Amniotic epithelial cell (primary cell): ENCODE results near the gene LMF1.
"Not testable (repeated sequence)": the region's sequence is repeated elsewhere in the genome, so short reads cannot be mapped to it uniquely, and the experiment has no call there.

Experiments used
- DNase-seq: peaks from one replicate; pipeline ENCODE4 v3.0.0-alpha.2; 2010; ENCODE audit warnings: low read depth

The LMF1 gene

DNA sequence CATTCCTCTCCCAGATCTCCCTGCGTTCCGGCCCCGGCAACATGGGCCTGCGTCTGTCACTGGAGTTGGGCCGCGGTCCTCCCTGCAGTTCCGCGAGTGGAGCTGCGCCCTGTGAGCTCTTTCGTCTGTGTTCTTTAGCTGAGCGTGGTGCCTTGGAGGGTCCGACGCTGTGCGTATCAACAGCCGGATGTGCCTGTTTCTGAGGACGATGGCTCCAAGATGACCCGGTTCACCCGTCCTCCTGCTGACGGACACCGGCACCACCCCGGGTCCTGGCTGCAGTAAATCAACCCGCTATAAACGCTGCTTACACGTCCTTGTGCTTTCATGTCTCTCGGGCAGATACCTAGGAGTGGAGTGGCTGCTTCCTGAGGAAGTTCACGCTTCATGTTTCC lies 125.4 kb downstream of the LMF1 start:
- no peak for DNase-seq

DNA sequence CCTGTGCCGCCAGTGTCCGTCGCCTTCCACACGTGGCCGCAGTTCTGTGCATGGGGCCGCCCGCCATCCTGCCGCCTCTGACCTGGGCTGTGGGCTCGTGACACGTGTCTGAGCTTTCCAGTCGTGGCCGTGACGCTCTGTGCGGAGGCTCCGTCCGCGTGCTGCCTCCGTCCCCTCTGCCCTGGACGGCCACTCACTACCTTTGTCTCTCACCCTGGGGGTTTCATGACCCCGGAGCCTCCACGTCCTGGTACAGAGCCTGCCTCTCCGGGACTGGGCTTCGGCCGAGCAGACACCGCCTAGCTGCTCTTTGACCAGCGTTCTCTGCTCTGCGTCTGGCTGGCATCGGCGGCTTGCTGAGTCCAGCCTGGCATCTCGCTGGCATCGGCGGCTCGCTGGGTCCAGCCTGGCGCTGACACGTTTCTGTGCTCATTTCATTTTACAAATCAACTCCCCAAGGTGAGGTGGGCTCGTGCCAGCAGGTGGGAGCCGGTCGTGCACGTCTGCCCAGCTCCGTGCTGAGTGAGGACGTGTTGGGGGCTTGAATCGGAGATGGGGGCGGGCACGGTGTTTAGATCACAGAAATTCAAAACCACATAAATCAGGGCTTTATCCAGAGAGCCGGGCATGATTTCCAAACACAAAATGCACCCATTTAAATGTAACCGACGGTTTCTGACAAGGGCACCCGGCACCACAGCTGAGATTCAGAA lies 126.0 kb downstream of the LMF1 start:
- no peak for DNase-seq

- DNase-seq = no peak
Measured at GRCh38 chr16:843771-844170, 127.0 kb downstream of the LMF1 start.

DNA sequence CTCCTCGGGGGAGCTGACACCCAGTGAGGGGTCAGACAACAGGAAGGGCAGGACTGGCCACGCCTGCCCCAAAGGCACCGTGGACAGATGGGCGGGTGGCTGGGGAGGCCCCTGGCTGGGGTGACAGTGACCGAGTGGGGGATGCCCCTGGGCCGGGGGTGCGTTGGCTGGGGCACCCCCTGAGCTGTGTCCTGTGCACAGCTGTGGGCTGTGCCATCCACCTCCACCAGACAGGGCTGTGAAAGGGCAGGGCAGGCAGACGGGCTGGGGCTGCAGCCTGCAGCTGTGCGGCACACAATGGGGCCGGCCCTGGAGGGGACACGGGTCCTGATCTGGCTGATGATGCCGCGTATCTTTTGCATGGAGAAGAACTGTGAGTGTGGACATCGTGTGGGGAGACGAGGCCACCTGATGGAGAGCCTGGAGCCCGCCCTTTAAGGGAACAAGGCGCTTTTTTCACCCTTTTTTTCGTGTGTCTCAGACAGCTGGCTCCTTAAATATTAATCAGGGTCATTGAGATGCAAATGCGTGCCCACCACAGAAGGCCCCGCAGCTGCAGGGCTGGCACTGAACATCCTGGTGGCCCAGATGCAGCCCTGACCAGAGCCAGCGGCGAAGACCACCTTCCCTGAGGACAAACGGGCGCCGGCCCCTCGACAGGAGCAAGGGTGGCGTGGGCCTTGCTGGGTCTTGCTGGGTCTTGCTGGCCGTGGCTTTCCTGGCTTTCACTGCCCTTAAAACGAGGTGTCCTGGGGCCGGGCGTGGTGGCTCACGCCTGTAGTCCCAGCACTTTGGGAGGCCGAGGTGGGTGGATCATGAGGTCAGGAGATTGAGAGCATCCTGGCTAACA lies 127.8 kb downstream of the LMF1 start:
- DNase-seq = no peak

GRCh38 chr16:842061-842476 lies 128.7 kb downstream of the LMF1 start:
- no peak for DNase-seq

DNA sequence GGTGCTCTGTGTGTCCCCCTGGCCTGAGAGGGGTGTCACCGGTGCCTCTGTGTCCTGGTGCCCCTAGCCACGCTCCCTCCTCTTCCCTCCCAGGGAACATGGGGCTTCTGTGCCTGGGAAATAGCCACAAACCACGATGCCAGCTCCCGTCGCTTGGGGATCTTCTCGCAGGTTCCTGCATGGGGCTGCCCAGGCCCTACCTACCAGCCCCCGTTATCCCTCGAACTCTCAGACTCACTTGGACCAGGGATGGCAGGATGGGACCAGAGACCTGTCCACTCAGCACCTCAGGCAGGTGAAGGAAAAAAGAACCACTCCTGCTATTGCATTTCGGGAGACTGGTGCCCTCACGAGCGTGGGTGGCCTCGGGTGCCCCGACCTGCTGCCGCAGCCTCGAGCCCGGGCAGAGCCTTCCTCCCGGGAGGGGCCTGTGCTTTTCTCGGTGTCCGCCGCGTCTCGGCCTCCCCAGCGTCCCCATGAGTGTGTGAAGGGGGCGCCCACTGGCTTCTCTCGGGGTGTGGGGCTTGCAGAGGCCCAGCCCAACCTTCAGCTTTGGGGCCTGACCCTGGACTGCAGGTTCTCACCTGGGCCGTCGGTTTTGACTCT lies 129.2 kb downstream of the LMF1 start:
- DNase-seq = no peak

DNA sequence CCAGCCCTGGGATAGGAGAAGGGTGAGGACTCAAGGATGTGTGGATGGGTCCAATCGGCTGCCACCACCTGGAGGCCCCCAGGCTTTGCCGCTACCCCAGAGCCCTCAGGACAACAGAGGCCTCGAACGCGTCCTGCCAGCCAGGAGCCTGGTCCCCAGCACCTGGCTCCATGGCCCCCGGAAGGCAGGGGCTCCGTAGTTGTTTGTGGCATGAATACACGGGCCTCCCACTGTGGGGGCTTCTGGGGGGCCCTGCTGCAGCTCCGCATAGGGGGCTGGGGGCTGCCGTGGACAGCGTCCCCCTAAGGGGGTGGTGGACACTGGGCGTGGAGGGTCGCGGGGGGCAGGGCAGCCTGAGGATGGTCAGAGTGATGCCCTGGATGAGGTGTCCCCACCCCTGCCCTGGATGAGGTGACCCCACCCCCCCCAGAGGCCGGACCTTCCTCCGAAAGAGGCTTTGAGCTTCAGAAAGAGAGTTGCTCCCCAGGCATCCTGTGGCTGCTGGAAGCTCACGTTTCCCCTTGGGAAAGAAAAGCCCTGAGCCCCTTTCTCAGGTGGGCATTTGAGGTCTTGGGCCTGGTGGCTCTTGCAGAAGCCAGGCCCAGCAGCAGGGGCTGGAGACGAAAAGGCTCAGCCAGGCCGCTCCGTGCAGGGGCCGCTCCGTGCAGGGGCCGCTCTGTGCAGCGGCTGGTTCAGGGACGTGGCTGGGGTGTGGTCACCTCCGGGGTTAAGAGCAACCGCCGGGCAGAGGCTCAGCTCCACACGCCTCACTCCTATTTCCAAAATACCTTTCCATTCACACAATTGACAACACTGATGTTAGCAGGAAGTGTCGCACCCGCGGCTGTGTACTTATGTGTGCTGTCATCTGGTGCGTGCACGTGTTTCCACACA lies 130.0 kb downstream of the LMF1 start:
- no peak for DNase-seq

DNA sequence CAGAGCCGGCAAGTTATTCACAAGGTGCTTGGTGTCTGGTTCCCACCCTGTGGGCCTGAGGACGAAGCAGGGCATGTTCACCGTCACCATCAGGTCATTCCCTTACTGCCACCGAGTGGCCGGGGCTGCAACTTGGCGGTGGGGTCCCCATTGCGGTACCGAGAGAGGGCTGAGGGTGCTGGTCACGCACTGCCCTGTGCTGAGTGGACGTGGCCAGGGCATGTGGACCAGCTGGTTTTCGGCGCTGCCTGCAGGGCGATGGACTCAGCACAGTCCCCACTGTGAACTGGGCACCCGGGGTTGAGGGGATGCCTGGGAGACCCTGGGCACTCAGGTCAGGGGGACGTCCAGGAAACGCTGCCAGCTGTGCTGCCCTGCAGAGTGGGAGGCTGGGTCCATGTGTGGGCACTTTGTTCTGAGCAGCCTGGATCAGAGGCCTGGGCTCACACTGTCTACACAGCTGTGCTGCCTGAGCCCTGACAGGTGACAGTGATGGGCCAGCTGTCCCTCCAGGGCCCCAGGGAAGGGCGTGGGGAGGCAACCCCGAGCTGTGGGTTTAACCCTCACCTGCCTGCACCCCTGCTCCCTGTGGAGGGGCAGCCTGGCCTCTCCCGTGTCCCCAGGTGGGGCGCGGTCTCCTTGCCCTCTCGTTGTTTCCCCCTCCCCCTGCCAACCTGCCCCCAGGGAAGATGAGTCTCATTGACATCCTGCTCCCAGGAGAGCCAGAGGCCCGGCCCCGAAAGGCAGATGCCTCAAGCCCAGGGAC lies 131.0 kb downstream of the LMF1 start:
- DNase-seq = no peak

GRCh38 chr16:838741-839140 lies 132.0 kb downstream of the LMF1 start:
- no peak for DNase-seq

- DNase-seq = not testable (repeated sequence)
Measured at GRCh38 chr16:836822-837221, 134.0 kb downstream of the LMF1 start.

DNA sequence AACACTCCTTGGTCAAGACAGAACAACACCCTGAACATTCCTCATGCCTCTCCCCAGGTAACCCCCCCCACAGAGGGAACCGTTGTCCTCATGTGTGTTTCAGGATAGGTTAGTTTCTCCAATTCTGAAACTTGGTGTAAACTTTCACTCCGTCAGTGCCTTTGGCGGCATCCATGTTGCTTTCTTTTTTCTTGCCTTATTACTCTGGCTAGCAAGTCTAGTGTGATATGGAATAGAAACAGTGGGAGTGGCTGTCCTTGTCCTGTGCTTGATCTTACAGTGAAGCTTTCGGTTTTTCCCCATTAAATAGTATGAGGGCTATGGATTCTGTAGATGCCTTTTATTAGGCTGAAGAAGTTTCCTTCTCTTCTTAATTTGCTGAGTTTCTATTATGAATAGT lies 134.6 kb downstream of the LMF1 start:
- no peak for DNase-seq

- no peak for DNase-seq
Measured at GRCh38 chr16:835373-835772, 135.4 kb downstream of the LMF1 start.

DNA sequence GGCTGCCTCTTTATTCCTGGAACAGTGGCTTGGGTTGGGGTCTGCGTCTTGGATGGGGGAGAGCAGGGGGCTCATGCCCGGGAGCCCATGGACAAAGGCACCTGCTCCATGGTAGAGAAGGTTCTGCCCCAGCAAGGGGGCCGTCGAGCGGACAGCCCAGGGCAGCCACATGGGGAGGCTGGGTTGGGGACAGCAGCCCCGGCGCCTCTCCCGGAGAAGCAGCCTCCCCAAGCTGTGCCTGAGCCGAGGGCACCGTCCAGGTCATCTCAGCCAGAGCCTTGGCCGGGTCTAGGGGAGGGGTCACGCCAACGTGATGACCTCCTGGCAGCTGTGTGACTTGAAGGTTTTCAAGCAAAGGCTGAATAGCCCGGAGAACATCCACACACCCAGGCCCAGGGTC lies 137.4 kb downstream of the LMF1 start:
- DNase-seq = no peak

GRCh38 chr16:832652-833336 lies 138.0 kb downstream of the LMF1 start:
- no peak for DNase-seq

GRCh38 chr16:831571-832413 lies 139.0 kb downstream of the LMF1 start:
- no peak for DNase-seq

DNA sequence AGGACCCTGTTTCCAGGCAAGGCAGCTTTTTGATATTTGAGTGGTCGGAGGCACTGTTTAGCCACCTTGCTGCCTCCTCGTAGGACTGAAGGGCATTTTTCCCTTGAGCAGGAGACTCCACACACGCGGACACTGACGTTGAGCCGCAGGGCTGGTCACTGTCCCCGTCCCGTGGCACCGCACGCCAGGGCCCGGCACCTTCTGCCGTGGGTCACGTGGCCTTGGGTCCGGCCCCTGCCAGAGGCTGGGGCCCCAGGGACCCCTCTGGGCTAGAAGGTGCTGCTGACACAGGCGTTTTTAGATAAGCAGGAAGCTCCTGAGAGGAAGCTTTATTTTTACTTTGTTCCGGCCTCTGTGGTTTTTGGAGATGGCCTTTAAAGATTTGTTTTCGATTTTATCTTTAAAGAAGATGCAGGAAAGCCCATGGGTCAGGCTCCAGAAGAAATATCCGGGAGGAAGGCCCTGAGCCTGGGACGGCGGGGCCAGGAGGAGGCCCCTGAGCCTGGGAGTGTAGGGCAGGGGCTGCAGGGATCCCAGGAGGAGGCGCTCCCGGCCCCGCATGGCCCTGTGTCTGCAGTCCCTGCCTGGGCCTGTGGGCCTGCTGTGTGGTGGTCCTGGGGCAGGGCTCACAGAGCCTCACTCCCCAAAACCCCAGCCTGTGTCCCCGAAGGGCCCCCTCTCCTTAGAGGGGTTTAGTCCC lies 139.8 kb downstream of the LMF1 start:
- DNase-seq = no peak

DNA sequence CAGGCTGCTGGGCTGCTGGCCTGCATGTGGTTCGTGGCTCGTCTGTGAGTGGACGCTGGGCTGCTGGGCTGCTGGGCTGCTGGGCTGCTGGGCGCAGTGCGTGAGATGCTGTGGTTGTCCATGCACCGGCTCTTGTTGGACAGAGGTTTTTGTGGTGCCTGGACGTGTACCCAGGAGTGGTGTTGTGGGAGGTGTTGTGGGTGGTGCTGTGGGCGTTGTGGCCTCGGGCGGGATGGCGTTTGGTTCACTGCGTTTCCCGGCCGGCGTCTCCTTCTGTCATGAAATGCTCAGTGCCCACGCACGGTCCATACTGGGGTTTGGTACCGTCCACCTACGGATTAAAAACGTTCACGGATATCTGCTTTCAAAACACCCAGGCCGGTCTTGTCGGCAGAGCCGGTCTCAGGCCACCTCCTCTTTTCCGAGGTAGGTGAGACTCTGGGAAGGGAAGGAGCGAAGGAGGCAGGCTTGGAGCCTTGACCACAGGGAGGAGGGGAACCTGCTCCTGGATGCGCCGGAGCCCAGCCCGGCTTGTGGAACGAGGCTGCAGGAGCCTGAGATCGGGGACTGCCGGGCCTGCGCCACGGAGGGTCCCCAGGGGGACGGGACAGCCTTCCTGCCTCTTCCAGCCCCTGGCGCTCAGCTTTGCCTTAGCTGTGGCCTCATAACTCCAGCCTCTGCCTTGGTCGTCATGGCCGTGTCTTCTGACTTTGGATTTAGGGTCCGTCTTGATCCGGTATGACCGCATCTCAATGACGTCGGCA lies 140.5 kb downstream of the LMF1 start:
- no peak for DNase-seq

DNA sequence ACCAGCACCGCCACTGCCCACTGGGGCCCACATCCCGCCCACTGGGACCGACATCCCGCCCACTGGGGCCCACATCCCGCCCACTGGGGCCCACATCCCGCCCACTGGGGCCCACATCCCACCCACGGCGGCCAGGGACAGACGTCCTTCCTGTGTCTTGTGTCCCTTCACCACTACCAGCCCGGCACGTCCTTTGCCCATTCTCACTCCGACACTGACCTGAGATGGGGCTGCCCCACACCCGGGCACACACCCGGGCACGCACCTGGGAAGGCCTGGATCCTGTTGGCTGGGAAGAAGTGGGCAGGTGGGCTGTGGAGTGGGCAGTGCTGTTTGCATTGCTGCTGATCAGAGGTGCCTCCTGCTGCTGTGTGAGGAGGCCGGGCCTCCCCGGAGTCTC lies 141.9 kb downstream of the LMF1 start:
- no peak for DNase-seq
